ENCODE results near the gene EPHA6. TPM values are rescaled to one million over a fixed set of nuclear protein-coding genes. Genes with fewer than 3 reads are reported as not detected.

The EPHA6 gene
- total RNA-seq, 1 experiment from 2014 or later, result 1.2 TPM

DNA sequence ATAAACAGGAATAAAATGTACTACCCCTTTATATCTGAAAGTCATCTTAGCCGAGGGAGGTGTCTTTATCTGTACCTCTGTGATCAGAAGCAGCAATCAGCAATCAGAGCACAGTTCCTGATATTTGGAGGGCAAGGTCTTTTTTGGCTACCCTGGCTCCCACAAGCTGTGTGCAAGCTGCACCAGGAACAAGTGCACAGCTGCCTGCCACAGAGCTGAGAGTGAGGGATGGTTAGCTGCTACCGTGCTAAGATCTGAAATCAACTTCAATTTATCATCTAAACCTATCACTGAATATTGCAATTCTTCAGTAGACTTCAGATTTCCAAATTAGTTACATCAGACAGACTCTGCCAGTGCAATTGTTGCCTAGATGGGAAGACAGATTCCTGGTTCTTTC is 545.6 kb downstream of the EPHA6 start:
- no peak for TF ChIP-seq EZH2 (IDR thresholded peaks at IDR 0.05; ENCODE audit: low read depth)
- TF ChIP-seq, protein P1, sequence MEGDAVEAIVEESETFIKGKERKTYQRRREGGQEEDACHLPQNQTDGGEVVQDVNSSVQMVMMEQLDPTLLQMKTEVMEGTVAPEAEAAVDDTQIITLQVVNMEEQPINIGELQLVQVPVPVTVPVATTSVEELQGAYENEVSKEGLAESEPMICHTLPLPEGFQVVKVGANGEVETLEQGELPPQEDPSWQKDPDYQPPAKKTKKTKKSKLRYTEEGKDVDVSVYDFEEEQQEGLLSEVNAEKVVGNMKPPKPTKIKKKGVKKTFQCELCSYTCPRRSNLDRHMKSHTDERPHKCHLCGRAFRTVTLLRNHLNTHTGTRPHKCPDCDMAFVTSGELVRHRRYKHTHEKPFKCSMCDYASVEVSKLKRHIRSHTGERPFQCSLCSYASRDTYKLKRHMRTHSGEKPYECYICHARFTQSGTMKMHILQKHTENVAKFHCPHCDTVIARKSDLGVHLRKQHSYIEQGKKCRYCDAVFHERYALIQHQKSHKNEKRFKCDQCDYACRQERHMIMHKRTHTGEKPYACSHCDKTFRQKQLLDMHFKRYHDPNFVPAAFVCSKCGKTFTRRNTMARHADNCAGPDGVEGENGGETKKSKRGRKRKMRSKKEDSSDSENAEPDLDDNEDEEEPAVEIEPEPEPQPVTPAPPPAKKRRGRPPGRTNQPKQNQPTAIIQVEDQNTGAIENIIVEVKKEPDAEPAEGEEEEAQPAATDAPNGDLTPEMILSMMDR (conservative IDR thresholded peaks at IDR 0.05), result no peak
- Histone ChIP-seq H2AFZ (no peak overlapping the region), H3K36me3 (ENCODE audit: low read depth) (no peaks in the 10 kb centered on the region), H3K27me3 (ENCODE audit: insufficient read depth, low read depth) (no peaks in the 10 kb centered on the region), H3K9me2 (ENCODE audit: insufficient read depth) (no peaks in the 10 kb centered on the region; the same call in 1 of the 2 replicates), H3K4me3 (no peak overlapping the region), H3K79me2 (ENCODE audit: low read depth) (no peaks in the 10 kb centered on the region), H3K4me1 (replicated peaks; ENCODE audit: insufficient read depth) (no peaks in the 10 kb centered on the region), H3K9me3 (ENCODE audit: insufficient read depth, low read depth) (no peaks in the 10 kb centered on the region), H4K20me1 (ENCODE audit: insufficient read depth) (no peaks in the 10 kb centered on the region), H3K27ac (no peak overlapping the region), H3K4me2 (no peak overlapping the region), H3F3A (ENCODE audit: insufficient read depth, low read depth) (no peaks in the 10 kb centered on the region)
- no TSS peak for BruUV-seq (replicated peaks)
- intact Hi-C loops (cut with micrococcal nuclease; ENCODE audit: unreplicated experiment), result no loop called here
- DNase-seq, result no peak
- CTCF ChIA-PET, result no interaction called here
- POLR2A ChIA-PET (ENCODE audit: unreplicated experiment), result no interaction called here

DNA sequence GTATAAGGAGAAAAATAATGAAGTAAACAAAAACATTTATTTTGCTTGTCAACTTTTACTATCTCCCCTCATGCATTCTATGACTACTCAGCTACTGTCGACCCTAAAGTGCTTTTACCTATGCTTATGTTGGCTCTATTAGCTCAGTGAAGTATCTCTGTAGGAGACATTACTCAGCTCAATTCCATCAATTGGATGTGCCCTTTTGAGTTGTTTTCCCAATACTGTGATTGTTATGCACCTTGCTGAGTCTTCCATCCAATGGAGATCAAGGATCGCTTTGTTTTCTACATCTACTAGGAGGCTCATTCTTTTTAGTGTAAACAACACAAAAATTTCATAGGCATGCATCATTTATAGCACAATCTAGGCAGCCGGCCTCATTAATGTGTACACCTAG is 546.4 kb downstream of the EPHA6 start:
- no peaks in the 10 kb centered on the region for H3K4me1 ChIP-seq (replicated peaks; ENCODE audit: insufficient read depth)
- DNase-seq, result no peak
- ChIA-PET POLR2A (ENCODE audit: unreplicated experiment) (no interaction called here), CTCF (no interaction called here)
- no TSS peak for BruUV-seq (replicated peaks)
- H3K27me3 ChIP-seq (ENCODE audit: insufficient read depth, low read depth), result no peaks in the 10 kb centered on the region
- H4K20me1 ChIP-seq (ENCODE audit: insufficient read depth), result no peaks in the 10 kb centered on the region
- H2AFZ ChIP-seq, result no peak overlapping the region
- H3K27ac ChIP-seq, result no peak overlapping the region
- intact Hi-C loops (cut with micrococcal nuclease; ENCODE audit: unreplicated experiment), result no loop called here
- H3K4me3 ChIP-seq, result no peak overlapping the region
- no peak overlapping the region for H3K4me2 ChIP-seq
- H3K9me3 ChIP-seq (ENCODE audit: insufficient read depth, low read depth), result no peaks in the 10 kb centered on the region
- no peaks in the 10 kb centered on the region for H3F3A ChIP-seq (ENCODE audit: insufficient read depth, low read depth)
- no peaks in the 10 kb centered on the region; the same call in 1 of the 2 replicates for H3K9me2 ChIP-seq (ENCODE audit: insufficient read depth)
- TF ChIP-seq EZH2 (IDR thresholded peaks at IDR 0.05; ENCODE audit: low read depth), result no peak
- TF ChIP-seq, protein P1 (conservative IDR thresholded peaks at IDR 0.05), result no peak
- H3K36me3 ChIP-seq (ENCODE audit: low read depth), result no peaks in the 10 kb centered on the region
- no peaks in the 10 kb centered on the region for H3K79me2 ChIP-seq (ENCODE audit: low read depth)

DNA sequence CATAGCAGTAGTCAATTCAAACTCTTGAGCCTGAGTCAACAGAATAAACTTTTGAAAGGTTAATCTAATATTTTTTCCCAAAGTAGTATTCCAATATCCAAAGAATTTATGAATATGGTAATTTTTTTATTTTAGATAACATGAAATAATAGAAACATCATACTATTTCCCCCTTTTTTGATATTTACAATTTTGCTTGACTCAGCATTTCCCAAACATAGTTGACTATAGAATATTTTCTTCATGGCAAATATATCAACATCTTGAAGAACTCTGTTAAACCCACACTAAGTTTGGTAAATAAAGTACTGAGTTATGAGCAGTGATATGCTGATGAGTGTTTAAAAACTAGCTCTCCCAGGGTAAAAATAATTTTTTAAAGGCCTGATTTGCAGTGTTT is 570.2 kb downstream of the EPHA6 start:
- Histone ChIP-seq H4K20me1 (ENCODE audit: insufficient read depth) (no peaks in the 10 kb centered on the region), H3F3A (ENCODE audit: insufficient read depth, low read depth) (no peaks in the 10 kb centered on the region), H3K27me3 (ENCODE audit: insufficient read depth, low read depth) (no peaks in the 10 kb centered on the region), H3K27ac (no peak overlapping the region), H3K4me1 (replicated peaks; ENCODE audit: insufficient read depth) (no peaks in the 10 kb centered on the region), H3K9me3 (ENCODE audit: insufficient read depth, low read depth) (no peaks in the 10 kb centered on the region), H3K9me2 (ENCODE audit: insufficient read depth) (no peaks in the 10 kb centered on the region), H3K79me2 (ENCODE audit: low read depth) (no peaks in the 10 kb centered on the region), H3K4me3 (no peak overlapping the region), H3K36me3 (ENCODE audit: low read depth) (no peaks in the 10 kb centered on the region), H2AFZ (no peak overlapping the region), H3K4me2 (no peak overlapping the region)
- CTCF ChIA-PET, result no interaction called here
- no peak for DNase-seq
- no peak for TF ChIP-seq EZH2 (IDR thresholded peaks at IDR 0.05; ENCODE audit: low read depth)
- TF ChIP-seq, protein P1 (conservative IDR thresholded peaks at IDR 0.05), result no peak
- BruUV-seq (replicated peaks), result no TSS peak
- intact Hi-C loops (cut with micrococcal nuclease; ENCODE audit: unreplicated experiment), result no loop called here
- POLR2A ChIA-PET (ENCODE audit: unreplicated experiment), result no interaction called here
